Thyroid gland (tissue), 4 donors: ENCODE results near the gene ZNF384. TPM values are rescaled to one million over a fixed set of nuclear protein-coding genes. Genes with fewer than 3 reads are reported as not detected.
A peak's percentile ranks its signal among the peaks of the same experiment; 100 is the strongest.

ENCODE experiments used
- DNase-seq, 2 donors: peaks; one replicate each; pipeline ENCODE4 v3.0.0-alpha.2; 2019
- H3K27ac ChIP-seq, 3 donors: fragments of 200-600 bp; sonication (generic); 1 replicate in 2 of 3; 2 replicates in 1 of 3; pipeline ENCODE4 v1.5.1; 2016 to 2019; ENCODE audit warnings: mild to moderate bottlenecking in 1 of 3, moderate library complexity in 1 of 3
- H3K27me3 ChIP-seq: fragments of 200-600 bp; sonication (generic); one replicate; pipeline ENCODE4 v1.5.1; 2019
- H3K36me3 ChIP-seq, 2 donors: fragments of 200-600 bp; sonication (generic); one replicate each; pipeline ENCODE4 v1.5.1; 2016 to 2019
- H3K4me1 ChIP-seq, 2 donors: fragments of 200-600 bp; sonication (generic); one replicate each; pipeline ENCODE4 v1.5.1; 2017 to 2019
- H3K4me3 ChIP-seq, 3 donors: fragments of 200-600 bp; sonication (generic); replicated peaks in 1 of 3; 1 replicate in 2 of 3; 2 replicates in 1 of 3; pipeline ENCODE4 v1.5.1; 2016; ENCODE audit warnings: mild to moderate bottlenecking in 1 of 3
- H3K9me3 ChIP-seq: fragments of 200-600 bp; sonication (generic); one replicate; pipeline ENCODE4 v1.5.1; 2017
- POLR2A ChIP-seq, 2 donors: fragments of 450-650 bp; IDR thresholded peaks; one replicate each; pipeline ENCODE4 v1.6.1; 2017; ENCODE audit warnings: antibody characterized with exemption in 2 of 2, mild to moderate bottlenecking in 2 of 2, moderate library complexity in 1 of 2
- WGBS, 2 donors: methylation state at CpG; one replicate each; pipeline ENCODE4 v1.1.5; 2017; 5-methylcytosine and 5-hydroxymethylcytosine counted together
- intact Hi-C: fragments of 100-400 bp; cut with DNase I; formaldehyde crosslinking; loops from one replicate; pipeline ENCODE4 v1.15.1; 2023
- total RNA-seq, 4 donors: library from RNA; depleted of rRNA; stranded (reverse); fragments of >200 nt; gene quantifications; one replicate each; pipeline ENCODE4 v1.2.3, GENCODE V29; 2016
- TF ChIP-seq, protein P1 (sequence below), 6 experiments: fragments of 200-600 bp in 3 of 6; fragments of 450-650 bp in 3 of 6; sonication (generic) in 3 of 6; IDR thresholded peaks; one replicate each; pipeline ENCODE4 v1.5.1; 2016 to 2019; ENCODE audit warnings: antibody characterized with exemption in 6 of 6, mild to moderate bottlenecking in 2 of 6, inconsistent platforms in 1 of 6, moderate library complexity in 1 of 6

ZNF384 gene
- total RNA-seq, 4 donors from 2014 or later = 41.9 to 72.8 (median 53.1) TPM

- Histone ChIP-seq H3K4me3 (no peak overlapping the region), H3K9me3 (no peaks in the 10 kb centered on the region), H3K36me3 (peaks cover 44 to 60% of the 10 kb centered on the region in 2 donors), H3K27me3 (no peaks in the 10 kb centered on the region), H3K27ac (no peak overlapping the region), H3K4me1 (no peaks in the 10 kb centered on the region)
- WGBS, 2 donors = 89 to 100% methylated on average over 1 of the region's 1 CpG
- no peak for TF ChIP-seq POLR2A (IDR thresholded peaks at IDR 0.05)
- TF ChIP-seq, protein P1, sequence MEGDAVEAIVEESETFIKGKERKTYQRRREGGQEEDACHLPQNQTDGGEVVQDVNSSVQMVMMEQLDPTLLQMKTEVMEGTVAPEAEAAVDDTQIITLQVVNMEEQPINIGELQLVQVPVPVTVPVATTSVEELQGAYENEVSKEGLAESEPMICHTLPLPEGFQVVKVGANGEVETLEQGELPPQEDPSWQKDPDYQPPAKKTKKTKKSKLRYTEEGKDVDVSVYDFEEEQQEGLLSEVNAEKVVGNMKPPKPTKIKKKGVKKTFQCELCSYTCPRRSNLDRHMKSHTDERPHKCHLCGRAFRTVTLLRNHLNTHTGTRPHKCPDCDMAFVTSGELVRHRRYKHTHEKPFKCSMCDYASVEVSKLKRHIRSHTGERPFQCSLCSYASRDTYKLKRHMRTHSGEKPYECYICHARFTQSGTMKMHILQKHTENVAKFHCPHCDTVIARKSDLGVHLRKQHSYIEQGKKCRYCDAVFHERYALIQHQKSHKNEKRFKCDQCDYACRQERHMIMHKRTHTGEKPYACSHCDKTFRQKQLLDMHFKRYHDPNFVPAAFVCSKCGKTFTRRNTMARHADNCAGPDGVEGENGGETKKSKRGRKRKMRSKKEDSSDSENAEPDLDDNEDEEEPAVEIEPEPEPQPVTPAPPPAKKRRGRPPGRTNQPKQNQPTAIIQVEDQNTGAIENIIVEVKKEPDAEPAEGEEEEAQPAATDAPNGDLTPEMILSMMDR (IDR thresholded peaks at IDR 0.05) = no peak
- intact Hi-C loops = loop anchor here (5.0 kb wide), 1 partner anchor 44 kb away; no protein-coding TSS in a partner anchor
- DNase-seq = no peak
These were observed 35.8 kb downstream of the ZNF384 start for GRCh38 chr12:6653342-6653741.

DNA sequence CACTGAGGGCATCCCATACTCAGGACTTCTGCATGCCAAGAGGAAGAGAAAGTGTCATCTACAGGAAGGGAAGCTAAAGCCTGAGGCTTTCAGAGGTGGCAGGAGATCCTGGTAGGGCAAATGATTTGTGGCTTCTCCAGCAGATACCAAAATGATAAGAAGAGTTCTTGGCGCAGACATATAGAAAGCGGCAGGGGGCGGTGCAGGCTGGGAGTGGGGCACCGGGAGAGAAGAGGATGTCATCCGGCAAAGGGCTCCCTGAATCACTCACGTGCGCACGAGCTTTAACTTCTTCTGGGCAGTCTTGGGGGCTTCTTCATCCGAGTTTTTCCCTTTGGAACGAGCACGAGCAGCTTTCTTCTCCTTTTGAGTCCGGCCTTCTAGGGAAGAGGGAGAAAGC lies 36.8 kb downstream of the ZNF384 start:
- 90 to 93% methylated on average over 12 of the region's 12 CpGs for WGBS, 2 donors

GRCh38 chr12:6650832-6651231 lies 38.3 kb downstream of the ZNF384 start:
- TF ChIP-seq POLR2A (IDR thresholded peaks at IDR 0.05) = no peak
- H3K4me3 ChIP-seq = no peak overlapping the region
- intact Hi-C loops = loop anchor here (5.0 kb wide), 1 partner anchor 46 kb away; no protein-coding TSS in a partner anchor
- no peaks in the 10 kb centered on the region for H3K4me1 ChIP-seq
- no peaks in the 10 kb centered on the region for H3K27me3 ChIP-seq
- no peak for DNase-seq
- 90 to 93% methylated on average over 8 of the region's 8 CpGs for WGBS, 2 donors
- H3K36me3 ChIP-seq = peaks cover 34 to 61% of the 10 kb centered on the region in 2 donors
- no peak overlapping the region for H3K27ac ChIP-seq
- no peaks in the 10 kb centered on the region for H3K9me3 ChIP-seq

More for the DNA sequence above, 36.8 kb downstream of the ZNF384 start:
- Histone ChIP-seq H3K27me3 (no peaks in the 10 kb centered on the region), H3K36me3 (peaks cover 41 to 61% of the 10 kb centered on the region in 2 donors), H3K9me3 (no peaks in the 10 kb centered on the region), H3K4me3 (no peak overlapping the region), H3K27ac (no peak overlapping the region), H3K4me1 (no peaks in the 10 kb centered on the region)
- no peak for DNase-seq
- intact Hi-C loops = loop anchor here (5.0 kb wide), 1 partner anchor 45 kb away; no protein-coding TSS in a partner anchor
- TF ChIP-seq, protein P1 (IDR thresholded peaks at IDR 0.05) = no peak
- TF ChIP-seq POLR2A (IDR thresholded peaks at IDR 0.05) = no peak

- Histone ChIP-seq H3K27ac (peak within 1 kb of the TSS in 1 of 3 donors; percentile 4), H3K4me3 (peak within 1 kb of the TSS in 2 of 3 donors; percentile 19 to 29), H3K4me1 (no peaks in the 10 kb centered on the region), H3K27me3 (no peaks in the 10 kb centered on the region), H3K36me3 (peaks cover 19 to 30% of the 10 kb centered on the region in 2 donors), H3K9me3 (no peaks in the 10 kb centered on the region)
- 4 to 6% methylated on average over 36 to 37 of the region's 38 CpGs for WGBS, 2 donors
- DNase-seq = peak; percentile 86 to 88
- peak in 1 of 2 donors; percentile 62 for TF ChIP-seq POLR2A (IDR thresholded peaks at IDR 0.05)
- TF ChIP-seq, protein P1 (IDR thresholded peaks at IDR 0.05) = no peak
- intact Hi-C loops = loop anchor here (2.0 kb wide), 1 partner anchor 26 kb away; no protein-coding TSS in a partner anchor
These were observed 42.0 kb downstream of the ZNF384 start, which contains the start of gene ACRBP for GRCh38 chr12:6647083-6647604. TSS of gene ACRBP (minus strand) at chr12:6647432. CDS start at chr12:6647366, 66 bp downstream.

- H3K4me3 ChIP-seq = peak overlapping the region in 2 of 3 donors; percentile 19 to 29
- DNase-seq = peak in 1 of 2 donors; percentile 23
- H3K27ac ChIP-seq = peak overlapping the region in 1 of 3 donors; percentile 4
- H3K36me3 ChIP-seq = peaks cover 17 to 23% of the 10 kb centered on the region in 2 donors
- TF ChIP-seq, protein P1 (IDR thresholded peaks at IDR 0.05) = no peak
- no peak for TF ChIP-seq POLR2A (IDR thresholded peaks at IDR 0.05)
- no peaks in the 10 kb centered on the region for H3K4me1 ChIP-seq
- no peaks in the 10 kb centered on the region for H3K9me3 ChIP-seq
- intact Hi-C loops = loop anchor here (2.0 kb wide), 1 partner anchor 26 kb away; no protein-coding TSS in a partner anchor
- H3K27me3 ChIP-seq = no peaks in the 10 kb centered on the region
- WGBS, 2 donors = 58 to 64% methylated on average over 26 to 28 of the region's 28 CpGs
These were observed 42.7 kb downstream of the ZNF384 start for GRCh38 chr12:6646276-6647082.
